Left hindlimb (tissue), 1 donor: ENCODE results near the gene TGM5.
"Not testable (repeated sequence)": the region's sequence is repeated elsewhere in the genome, so short reads cannot be mapped to it uniquely, and the experiment has no call there.

Source experiments
- DNase-seq: peaks from one replicate; pipeline ENCODE4 v3.0.0-alpha.2; 2018

TGM5 gene

DNA sequence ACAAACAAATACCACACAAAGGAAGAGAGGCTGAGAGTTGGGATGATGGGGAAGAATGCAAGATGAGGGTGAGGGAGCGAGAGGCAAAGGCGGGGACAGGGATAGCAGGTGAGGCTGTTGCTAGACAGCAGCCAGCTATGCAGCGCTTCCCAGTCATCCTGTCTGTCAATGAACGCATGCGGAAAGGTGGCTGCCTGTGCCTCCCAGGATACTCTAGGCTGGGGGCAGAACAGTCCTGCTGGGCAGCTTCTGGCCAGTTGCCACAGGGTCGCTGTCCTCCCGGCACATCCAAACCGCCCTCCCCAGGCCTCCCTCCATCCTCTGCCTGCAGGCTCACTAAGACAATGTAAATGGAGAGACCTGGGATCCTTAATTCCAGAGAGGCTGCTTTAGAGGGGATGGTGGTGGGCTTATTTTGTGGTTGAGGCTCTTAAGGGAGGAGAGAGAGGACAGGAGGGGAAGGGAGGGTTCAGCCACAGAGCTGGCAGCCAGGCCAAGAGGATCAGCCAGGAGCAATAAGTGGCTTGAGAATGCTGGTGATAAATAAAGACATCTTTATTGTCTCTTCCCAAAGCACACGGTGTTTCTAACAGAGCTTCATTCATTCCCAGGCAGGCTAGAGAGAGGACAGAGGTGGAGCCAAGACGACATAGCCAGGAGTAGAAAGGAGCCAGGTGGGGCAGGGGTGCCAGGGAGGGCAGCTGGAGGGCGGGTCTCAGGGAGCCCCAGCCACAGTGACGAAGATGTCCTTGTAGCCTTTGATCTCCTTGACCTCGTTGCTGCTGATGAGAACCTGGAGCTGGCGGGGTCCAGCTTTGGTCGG is 9.2 kb upstream of the TGM5 start:
- DNase-seq = no peak

DNA sequence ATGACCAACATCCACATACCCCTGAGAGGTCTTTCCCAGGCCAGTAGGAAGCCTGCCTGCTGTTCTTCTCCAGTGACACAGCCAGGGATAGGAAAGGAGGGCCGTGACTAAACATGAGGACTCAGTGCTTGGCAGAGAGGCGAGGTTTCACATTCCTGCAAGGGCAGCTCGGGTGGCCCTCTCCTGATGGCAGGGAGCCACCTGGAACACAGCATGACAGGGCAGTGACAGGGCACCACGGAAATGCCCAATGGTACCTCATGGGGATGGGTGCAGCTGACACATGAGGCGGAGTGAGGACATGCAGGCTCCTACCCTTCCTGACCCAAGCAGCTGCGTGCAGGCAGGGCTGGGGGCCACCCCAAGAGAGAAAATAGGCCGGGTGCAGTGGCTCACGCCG is 7.4 kb upstream of the TGM5 start:
- DNase-seq = no peak

DNA sequence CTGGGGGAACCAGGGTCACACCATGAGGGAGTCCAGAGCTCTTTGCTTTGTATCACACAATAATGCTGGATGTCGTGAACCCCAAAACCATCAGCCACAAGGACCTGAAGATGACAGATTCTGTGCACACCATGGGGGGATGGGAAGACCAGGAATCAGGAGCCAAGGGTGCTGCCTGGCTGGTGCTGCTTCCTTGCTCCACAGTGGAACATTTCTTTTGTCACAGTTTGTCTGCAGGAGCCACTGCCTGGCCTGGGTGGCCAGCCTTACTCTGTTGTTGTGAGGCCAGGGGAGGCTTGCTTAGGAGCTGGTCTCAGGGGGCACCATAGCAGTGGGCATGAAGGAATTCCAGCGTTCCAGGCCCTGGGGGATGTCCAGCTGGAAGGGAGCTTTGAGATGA is 6.5 kb upstream of the TGM5 start:
- no peak for DNase-seq

DNA sequence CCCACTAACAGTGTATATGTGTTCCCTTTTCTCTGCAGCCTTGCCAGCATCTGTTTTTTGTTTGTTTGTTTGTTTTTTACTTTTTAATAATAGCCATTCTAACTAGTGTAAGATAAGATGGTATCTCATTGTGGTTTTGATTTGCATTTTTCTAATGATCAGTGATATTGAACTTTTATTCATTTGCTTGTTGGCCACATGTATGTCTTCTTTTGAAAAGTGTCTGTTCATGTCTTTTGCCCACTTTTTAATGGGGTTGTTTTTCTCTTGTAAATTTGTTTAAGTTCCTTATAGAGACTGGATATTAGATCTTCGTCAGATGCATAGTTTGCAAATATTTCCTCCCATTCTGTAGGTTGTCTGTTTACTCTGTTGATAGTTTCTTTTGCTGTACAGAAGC is 5.2 kb upstream of the TGM5 start:
- DNase-seq = not testable (repeated sequence)

DNA sequence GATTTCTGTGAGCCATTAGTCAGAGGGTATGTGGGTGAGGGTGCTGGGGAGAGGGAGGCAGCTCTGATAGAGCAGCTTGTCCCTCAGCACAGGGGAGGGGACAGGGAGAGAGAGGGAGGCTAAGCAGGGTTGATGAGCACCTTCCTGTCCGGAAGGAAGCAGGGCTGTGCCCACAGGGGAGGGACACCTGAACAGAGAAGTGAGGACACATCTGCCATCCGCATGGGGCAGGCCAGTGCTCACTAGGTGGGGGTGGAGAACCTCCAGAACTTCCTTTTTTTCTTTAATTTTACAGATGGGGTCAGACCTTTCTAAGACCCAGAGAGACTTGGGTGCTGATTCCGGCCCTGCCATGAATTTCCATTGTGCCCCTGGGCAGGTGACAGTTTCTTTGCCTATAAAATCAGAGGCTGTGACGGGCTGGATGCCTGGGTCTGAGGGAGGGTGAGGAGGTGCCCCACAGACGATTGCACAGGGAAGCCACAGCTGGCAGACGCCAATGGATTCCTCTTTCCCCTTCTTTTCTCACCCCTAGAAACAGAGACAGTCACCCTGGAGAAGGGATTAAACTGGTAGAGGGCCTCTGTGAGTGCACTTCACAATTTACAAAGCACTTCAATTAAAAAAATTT is 4.1 kb upstream of the TGM5 start:
- DNase-seq = no peak

DNA sequence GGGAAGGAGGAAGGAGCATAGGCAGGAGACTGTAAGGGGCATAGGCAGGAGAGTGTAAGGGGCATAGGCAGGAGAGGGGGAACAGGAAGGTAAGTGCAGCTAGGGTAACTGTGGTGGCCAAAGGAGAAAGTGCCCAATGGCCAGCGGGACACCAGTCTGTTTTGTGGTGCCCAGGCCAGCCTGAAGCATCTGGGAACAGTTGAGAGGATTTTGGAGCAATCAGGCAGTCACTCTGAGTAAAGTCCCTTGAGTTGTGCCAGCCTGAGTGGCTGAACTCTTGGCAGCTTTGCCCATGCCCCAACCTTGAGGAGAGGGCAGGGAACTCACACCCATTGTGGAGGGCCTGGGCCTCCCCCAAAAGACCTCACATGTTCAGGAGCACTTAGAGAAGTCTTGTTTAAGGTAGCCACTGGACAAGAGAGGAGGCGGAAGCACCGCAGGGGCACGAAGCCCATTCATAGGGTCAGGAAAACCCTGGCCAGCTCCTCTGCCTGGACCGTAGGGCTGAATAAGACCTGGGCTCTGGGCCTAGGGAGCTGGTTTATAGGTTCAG is 3.5 kb upstream of the TGM5 start:
- no peak for DNase-seq

DNA sequence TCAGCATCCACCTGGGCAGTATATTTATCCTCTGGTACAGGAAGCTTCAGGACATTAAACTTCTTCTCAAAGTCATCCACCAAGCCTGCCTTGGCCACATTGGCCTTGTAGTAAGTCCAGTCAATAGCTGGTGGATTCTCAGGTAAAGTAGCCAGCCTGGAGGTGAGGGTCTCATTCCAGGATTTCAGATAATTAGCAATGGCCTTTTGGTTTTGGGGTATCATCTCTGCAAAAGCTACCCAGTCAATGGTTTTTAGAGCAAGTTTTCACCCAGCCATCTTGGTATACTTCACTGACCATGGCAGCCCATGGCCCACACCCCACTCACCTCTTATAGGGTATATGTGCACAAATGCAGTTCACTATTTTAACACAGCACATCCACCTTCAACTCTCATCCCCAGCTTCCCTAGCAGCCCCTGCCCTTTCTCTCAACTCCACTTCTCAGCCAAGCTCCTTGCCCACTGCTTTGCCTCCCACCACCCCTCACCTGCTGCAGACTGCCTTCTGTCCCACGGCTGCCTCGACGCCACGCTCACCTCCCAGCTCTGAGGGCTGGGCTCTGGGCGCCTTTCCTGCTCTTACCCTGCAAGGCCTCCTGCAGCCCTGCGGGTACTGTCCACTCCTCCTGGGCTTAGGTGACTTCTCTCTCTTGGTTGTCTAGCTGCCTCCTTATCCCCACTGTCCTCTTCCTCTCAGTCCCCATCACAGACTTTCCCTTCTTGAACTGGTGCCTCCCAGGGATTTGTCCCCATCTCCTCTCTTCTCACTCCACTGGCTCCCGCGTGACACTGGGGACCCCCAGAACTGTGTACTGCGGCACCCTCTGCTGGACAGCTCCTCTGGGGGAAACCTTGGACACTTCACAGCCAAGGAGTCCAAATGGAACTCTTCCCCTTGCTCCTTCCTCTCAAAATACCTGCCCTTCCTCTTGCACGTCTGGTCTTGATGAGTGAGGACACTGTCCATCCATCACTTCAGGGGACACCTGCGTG is 1.7 kb upstream of the TGM5 start:
- no peak for DNase-seq

DNA sequence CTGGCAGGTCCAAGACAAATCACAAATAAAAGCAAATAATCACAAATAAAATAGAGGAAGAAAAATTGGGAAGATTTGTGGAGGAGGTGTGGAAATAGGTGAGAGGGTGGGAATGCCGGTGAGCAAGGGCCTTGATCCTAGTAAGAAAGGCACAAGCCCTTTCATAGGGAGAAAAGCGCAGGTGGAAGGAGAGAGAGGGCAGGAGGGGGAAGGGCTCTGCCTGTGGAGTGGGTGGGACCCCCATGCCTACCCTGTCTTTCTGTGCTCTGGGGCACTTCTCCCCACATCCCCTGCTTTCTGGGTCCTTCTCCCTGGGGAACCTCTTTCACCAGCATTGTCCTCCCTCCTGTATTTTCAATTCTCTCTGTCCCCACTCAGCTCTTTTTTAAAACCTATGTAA is 711 bp upstream of the TGM5 start:
- no peak for DNase-seq

DNA sequence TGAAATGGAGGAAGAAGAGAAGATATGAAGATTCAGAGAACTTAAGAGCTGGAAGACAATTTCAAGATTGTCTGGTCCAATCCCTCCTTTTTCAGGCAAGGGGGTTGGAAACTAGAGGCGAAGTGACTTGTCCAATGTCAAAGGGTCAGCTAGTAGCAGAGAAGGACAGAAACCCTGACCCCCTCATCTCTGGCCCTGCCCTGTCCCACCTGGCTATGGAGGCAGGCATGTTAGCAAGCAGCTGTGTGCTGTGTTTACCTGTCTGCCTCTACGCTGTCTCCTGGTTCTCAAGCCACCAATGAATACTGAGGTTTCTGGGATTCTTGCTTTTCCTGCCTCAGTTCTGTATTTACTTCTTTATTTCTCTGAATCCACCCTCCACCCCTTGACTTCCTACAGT is 342 bp downstream of the TGM5 start:
- no peak for DNase-seq

DNA sequence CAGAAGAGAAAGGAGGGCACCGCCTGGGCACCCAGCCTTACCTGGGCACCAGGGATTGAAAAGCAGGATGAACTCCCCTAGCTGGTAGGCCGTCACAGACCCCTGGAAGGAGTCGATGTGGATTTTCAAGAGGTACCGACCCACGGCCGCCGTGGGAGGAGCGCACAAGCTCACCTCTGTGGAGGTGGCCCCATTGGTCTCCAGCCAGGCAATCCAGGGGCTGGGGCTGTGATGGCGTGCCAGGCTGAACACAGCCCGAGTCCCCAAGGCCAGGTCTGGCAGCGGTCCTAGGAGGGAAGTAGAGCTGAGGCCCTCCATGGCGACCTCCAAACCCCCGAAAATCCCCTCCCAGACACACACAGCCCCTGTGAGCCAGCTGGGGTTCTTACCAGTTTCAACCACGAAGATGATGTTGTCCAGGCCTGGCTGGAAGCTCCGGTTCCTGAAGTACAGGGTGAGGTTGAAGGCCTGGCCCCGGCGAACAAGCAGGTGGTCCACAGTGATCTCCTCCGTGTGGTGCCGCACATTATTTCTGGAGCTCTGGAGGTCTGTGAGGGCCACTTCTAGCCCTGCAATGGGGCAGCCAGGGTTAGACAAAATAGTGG is 6.6 kb downstream of the TGM5 start:
- DNase-seq = no peak

DNA sequence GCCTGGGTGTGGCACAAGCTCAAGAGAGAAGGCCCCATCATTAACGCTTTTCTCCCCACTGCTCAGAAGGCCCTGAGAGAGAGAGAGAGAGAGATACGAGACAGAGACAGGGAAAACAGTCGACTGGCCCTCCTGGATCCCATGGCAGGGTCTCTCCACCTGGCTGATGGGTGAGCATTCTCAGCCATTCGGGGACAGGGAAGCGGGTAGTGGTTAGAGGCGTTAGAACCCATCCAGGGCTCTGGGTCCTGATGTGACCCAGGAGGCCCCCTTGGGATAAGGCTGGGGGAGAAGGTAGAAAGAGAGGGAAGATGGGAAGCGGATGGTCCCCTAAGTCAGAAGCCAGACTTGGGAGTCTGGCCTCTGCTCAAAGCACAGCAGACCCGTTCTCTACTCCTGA is 7.9 kb downstream of the TGM5 start:
- no peak for DNase-seq

DNA sequence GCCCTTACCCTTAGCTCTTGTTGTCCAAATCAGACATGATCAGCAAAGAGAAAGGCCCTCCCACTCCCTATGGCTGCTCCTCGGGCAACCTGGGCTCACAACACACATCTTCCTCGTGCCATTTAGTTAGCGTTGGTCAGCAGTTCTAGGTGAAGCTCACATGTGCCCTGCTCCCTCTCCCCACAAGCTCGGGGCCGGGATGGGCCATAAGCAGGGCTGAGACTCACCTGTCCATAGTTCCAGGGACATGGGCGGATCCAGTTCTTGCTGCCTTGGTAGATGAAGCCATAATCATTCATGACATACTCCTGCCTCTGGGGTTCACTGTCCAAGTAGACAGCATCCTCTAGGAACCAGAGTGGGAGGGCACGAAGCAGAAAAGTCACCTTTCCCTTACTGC is 10.4 kb downstream of the TGM5 start:
- DNase-seq = no peak

DNA sequence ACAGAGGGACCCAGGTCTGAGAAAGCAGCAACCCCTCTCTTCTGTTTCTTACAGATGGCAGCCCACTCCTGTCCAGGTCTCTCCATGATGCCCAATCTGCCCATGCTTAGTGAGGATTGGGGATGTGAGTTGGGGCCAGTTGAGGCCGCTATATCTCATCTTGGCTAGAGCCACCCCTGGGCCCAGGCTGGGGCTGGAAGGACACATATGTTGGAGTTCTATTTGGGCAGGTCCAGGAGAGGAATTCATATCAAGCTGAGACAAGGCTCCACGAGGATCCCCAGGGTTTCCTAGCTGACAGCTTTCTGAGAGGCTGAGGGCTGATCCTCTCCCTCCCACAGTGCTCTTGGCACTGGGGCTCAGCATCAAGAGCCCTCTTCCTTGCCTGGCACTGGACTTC is 11.4 kb downstream of the TGM5 start:
- no peak for DNase-seq

DNA sequence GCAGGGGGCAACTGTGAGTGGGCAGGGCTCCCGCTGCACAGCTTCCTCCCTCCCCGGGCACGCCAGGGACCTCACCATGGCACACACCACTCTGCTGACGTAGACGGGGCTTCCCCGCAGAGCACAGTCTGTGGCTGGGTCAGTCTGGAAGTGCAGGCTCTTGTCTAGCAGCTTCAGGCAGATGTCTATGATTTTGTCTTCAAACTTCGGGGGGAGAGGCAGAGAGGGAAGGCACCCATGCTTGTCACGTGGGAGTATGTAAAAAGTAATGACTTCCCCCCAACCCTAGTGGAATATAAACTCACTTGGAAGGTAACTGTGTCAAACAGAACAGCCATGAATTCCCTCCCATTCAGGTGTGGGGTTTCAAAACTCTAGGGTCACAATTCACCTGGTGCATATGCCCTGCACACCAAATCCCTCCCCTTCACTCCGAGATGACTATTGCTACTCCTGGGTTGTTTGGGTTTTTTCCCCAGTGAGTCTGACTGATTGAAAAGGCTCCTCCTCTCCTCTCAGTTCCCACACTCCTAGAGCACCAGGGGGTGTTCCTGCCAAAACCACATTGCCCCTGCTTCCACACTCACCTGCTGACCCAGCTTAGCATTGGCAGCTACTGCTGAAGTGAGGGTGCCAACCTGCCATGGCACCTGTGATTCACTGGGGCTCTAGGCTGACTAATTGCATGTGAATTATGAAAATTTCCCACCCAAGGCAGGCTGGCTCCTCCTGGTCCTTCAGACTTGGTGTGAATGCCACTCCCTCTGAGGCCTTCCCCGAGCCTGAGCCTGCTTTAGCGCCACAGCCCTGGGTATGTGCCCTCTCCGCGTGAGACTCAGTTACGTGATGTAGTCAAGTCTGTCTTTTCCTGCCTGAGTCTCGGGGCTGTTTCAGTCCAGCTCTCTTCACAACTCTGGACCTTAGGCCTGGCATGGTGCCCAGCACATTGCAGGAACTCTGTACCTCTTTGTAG is 13.0 kb downstream of the TGM5 start:
- no peak for DNase-seq

DNA sequence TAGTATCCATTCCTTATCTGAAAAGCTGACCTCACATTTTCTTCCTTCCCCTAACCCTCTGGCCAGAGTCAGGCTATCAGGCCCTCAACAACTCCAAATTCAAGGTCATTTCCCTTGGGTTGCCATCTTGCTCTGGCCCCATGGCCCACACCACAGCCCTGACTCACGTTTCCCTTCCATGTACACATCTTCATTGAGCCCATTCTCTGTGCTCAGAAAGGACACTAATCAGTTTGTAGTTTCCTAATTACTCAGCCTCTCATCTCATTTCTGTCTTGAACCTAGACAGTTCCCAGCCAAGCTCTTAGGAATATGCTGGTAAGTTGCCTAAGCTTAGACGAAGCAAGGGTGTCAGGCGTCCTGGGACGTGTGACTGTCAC is 14.9 kb downstream of the TGM5 start:
- DNase-seq = no peak

DNA sequence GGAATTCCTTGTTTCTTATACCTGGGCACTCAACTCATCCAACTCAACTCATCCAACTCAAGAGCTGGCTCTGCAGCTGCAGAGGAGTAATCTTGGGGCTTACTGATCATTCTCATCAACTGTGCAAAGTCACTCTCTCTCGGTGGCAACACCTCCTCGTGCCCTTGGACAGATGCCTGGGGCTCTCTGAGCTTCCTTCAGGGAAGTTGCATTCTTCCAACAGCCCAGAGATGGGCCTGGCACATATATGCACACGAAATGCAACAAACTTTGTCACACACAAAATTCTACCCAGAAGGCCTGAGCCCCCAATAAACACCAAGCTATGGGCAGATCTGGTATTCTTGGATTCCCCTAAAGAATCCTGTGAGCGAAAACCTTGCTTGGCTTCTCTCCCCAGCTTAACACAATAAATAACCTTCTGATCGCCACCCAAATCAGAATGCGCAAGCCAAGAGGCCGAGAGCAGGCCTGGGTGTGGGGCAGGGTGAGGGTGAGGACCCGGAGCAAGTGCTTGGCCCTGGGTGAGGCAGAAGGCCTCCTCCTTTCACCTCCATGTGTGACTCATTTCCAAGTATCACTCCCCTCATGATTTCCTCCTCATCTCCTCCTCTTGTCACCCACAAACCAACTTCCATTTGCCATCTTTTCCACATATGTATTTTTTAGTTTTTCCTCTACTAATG is 15.4 kb downstream of the TGM5 start:
- DNase-seq = no peak

DNA sequence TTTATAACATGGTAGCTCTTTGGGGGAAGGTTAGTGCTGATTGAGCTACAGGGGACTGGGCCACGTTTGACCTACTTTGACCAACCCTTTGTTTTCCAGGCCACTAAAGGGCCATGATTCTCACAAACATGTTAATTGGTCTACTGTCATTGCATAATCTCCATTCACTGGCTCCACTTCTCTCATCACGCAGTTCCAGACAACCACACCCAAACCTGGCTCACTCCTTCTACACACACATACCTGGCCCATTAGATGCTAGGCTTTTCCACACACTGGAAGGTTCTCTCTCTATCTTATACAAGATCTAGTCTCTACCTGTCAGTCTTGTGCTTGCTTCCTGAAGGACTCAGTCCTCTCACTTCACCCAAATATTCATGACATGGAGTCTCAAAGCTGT is 15.9 kb downstream of the TGM5 start:
- DNase-seq = no peak

DNA sequence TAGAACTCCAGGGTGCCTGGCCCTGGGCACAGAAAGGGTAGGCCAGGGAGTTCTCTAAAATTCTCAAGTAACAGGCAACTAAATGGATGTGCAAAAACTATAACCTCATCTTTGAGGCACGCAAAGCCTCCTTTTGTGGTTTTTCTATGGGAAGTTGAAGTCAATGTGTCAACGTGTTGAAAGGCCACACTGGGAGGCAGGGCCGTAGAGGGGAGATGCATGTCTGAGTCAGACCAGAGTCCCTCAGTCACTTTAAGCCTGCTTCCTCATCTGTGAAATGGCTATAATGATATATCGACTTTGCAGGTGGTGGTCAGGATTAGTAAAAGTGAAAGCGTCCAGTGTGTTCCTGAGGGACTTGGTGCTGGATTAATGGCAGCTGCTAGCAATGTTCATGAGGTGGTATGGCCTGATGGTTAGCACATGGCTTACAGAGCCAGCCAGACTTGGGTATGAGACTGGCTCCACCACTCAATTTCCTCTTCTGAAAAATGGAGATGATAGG is 17.0 kb downstream of the TGM5 start:
- no peak for DNase-seq

DNA sequence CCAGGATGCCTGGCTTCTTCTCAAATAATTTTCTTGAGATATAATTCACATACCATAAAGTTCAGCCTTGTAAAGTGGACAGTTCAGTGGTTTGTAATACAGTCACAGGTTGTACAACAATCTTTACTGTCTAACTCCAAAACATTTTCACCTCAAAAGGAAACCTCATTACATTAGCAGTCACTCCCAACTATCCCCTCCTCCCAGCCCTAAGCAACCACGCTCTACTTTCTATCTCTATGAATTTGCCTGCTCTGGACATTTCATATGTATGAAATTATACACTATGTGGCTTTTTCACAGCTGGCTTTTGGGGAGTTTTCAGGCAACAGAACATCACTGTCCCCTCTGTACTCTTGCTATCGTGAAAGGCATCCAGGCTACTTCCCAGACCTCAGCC is 17.5 kb downstream of the TGM5 start:
- DNase-seq = no peak

DNA sequence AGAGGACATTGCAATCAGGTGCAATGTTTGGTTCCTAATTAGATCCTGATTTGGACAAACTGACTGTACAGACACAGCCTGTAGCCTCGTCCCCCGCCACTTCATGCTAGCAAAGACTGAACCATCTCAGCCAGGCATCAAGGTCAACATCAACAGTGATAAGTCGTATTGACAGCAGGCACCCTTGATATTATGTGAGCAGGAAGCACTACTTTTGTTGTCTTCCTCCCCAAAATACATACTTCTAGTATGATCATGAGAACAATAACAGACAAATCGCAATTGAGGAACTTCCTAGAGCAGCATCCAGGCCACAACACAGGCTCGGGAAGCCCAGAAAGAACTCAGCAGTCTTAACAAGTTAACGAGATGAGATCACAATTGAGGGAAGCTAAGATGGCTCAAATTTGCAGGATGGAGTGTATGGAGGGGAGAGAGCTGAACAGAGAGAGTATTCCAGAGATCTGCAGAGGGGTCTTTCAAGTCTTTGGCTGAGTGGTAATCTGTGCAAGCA is 20.4 kb downstream of the TGM5 start:
- DNase-seq = no peak

DNA sequence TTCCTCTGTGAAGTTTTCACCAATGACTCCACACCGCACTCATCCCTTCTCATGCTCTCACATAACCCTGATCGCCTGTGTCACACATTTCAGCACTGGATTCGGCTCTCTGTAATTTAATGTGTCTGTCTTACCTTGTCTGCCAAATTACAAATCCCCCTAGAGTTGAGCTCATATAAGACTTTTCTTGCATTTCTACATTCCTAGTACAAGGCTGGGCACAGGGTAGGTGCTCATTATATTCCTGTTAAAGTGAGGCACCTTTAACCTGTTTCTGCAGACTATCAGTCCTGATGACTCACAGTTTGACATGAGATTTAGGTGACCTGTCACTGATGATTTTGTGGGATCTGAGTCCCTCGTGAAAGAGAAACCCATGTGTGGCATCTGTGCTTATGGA is 22.6 kb downstream of the TGM5 start:
- DNase-seq = no peak
